H54 (cell line): ENCODE measurements around the gene CCDC102A.
"Not testable (repeated sequence)": the region's sequence is repeated elsewhere in the genome, so short reads cannot be mapped to it uniquely, and the experiment has no call there.

ENCODE experiments used
- DNase-seq: peaks from one replicate; pipeline ENCODE4 v3.0.0; 2011; ENCODE audit warnings: low spot score, mixed read lengths; ENCODE audit not compliant: insufficient read length
- FAIRE-seq: peaks from 3 replicates; lab custom pipeline; 2011; peaks lifted over from hg19 to GRCh38; lab: Jason Lieb, UNC
- POLR2A ChIP-seq: IDR thresholded peaks from 2 replicates; pipeline ENCODE4 v1.6.1; 2011; ENCODE audit warnings: low read depth, mild to moderate bottlenecking, low read length

Gene CCDC102A

DNA sequence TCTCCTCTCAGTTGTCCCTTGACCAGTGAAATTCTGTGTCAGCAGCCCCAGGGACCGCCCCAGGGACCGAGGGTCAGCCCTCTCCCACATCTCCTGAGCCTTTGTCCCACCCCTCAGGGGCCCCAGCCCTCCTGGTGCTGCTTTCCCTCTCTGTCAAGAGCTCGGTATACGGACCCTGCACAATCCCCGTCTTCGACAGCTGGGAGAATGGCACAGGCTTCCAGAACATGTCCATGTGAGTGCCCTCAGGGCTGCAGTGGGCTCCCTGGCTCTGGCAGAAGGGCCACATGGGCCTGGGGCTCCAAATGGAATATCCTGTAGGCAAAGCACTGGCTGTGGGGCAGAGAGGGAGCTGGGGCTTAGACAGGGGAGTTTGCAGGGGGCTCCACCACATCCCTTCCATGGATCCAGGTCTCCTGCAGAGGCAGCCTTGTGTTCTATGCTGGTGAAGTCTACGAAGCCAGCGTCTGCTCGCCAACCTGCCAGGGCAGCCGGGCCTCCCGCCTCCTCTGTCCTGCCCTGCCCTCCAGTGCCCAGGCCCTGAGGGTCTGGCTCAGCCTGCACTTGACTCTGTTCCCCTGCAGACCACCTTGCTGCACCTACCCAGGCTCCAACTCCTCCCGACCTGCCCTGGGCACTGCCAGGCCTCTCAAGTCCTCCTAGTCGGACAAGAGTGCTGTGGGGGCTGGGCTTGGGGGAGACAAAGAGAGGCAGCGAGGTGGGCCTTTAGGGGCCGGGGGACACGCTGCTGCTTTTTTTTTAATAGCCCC is 34.1 kb upstream of the CCDC102A start:
- FAIRE-seq (no peak), DNase-seq (no peak)

DNA sequence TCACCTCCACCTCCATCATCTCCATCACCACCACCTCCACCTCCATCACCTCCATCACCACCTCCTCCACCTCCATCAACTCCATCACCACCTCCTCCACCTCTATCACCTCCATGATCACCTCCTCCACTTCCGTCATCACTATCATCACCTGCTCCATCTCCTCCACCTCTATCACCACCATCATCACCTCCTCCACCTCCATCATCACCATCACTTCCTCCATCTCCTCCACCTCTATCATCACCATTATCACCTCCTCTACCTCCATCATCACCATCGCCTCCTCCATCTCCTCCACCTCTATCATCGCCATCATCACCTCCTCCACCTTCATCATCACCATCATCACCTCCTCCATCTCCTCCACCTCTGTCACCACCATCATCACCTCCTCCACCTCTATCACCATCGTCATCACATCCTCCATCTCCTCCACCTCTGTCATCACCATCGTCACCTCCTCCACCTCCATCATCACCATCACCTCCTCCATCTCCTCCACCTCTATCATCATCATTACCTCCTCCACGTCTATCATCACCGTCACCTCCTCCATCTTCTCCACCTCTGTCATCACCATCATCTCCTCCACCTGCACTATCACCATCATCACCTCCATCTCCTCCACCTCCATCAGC is 33.1 kb upstream of the CCDC102A start:
- DNase-seq, result no peak
- TF ChIP-seq POLR2A, result no peak
- no peak for FAIRE-seq

More for the DNA sequence above, 34.1 kb upstream of the CCDC102A start:
- no peak for TF ChIP-seq POLR2A

DNA sequence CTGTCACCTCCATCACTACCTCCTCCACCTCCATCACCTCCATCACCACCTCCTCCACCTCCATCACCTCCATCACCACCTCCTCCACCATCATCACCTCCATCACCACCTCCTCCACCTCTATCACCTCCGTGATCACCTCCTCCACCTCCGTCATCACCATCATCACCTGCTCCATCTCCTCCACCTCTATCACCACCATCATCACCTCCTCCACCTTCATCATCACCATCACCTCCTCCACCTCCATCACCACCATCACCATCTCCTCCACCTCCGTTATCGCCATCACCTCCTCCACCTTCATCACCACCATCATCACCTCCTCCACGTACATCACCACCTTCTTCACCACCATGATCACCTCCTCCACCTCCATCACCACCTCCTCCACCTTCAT is 32.4 kb upstream of the CCDC102A start:
- FAIRE-seq, result not testable (repeated sequence)

DNA sequence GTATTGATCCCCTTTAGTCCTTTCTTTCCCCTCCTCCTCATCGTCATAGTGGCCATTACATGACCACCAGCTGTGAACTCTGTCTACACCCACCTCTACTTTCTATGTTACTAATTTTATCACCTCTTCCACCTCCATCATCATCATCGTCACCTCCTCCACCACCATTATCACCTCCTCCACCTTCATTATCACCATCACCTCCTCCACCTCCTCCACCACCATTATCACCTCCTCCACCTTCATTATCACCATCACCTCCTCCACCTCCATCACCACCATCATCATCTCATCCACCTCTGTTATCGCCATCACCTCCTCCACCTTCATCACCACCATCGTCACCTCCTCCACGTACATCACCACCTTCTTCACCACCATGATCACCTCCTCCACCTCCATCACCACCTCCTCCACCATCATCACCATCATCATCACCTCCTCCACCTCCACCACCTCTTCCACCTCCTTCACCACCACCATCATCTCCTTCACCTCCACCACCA is 31.9 kb upstream of the CCDC102A start:
- FAIRE-seq, result no peak

More for the DNA sequence above, 32.4 kb upstream of the CCDC102A start:
- not testable (repeated sequence) for DNase-seq

DNA sequence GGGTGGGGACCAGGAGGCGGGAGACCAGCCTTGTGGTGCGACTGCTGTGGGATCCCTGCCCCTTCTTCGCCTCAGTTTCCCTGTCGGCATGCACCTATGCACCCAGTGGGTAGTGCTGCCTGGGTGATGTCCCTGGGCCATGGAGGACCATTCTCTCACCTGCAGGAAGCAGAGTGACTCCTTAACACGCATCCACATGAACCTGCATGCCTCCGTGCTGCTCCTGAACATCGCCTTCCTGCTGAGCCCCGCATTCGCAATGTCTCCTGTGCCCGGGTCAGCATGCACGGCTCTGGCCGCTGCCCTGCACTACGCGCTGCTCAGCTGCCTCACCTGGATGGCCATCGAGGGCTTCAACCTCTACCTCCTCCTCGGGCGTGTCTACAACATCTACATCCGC is 31.3 kb upstream of the CCDC102A start:
- no peak for TF ChIP-seq POLR2A
- no peak for FAIRE-seq

More for the DNA sequence above, 31.9 kb upstream of the CCDC102A start:
- TF ChIP-seq POLR2A, result no peak
- no peak for DNase-seq

DNA sequence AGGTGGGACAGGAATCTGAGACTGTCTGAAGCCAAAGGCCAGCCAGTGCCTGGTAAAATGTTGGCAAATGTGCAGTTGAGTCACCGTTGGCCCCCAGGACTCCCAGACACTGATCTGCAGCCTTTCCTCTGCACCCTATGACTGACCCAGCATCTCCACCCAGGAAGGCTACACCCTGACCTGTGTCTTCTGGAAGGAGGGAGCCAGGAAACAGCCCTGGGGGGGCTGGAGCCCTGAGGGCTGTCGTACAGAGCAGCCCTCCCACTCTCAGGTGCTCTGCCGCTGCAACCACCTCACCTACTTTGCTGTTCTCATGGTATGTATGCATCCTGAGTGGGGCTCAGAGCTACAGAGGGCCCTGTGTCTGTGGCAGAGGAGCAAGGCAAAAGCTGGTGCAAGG is 30.1 kb upstream of the CCDC102A start:
- no peak for TF ChIP-seq POLR2A
- no peak for FAIRE-seq
- DNase-seq, result no peak

More for the DNA sequence above, 31.3 kb upstream of the CCDC102A start:
- DNase-seq, result no peak

DNA sequence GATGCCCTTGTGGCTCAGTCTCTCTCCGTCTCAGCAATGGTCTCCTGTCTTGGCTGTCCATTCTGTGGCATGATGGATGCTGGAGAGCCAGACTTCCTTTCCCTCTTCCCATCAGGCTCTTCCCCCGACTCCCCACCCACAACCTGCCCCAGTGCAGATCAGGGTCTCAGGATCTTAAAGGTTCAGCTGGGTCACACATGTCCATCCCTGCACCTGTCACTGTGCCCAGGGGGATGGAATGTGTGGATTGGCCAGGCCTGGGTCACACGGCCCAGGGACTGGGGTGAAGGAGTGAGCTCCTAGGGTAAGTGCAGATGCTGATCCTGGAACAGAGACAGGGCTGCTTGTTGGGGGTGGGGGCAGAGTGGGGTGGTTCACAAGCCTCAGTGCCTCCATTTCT is 29.1 kb upstream of the CCDC102A start:
- TF ChIP-seq POLR2A, result no peak
- DNase-seq (no peak), FAIRE-seq (no peak)

DNA sequence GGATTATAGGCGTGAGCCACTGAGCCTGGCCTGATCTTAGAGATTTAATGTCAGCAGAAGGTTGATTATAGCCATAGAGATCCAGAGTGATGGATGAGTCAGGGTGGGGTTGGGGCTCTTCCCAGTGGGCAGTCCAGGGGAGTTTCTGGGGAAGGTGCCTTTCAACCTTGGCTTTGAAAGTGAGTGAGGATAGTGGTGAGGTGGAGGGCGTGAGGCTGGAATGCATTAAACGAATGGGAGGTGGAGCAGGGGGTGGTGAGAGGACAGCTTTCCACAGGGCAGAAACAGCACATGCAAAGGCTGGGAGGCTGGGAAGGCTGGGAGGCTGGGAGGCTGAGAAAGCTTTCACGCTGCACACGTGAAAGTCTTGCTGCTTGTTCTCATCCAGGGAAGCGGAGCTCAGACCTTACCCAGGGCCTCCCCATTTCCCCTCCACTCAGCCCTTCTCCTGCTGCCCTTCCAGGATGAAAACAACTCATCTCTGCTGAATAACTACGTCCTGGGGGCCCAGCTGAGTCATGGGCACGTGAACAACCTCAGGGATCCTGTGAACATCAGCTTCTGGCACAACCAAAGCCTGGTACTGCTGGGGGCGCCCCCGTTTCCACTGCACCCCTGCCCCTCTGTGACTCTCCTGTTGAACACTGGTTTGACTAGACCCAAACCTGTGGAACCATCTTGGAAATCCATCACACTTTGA is 28.4 kb upstream of the CCDC102A start:
- FAIRE-seq (no peak), DNase-seq (peak; percentile 69)
- TF ChIP-seq POLR2A, result no peak

DNA sequence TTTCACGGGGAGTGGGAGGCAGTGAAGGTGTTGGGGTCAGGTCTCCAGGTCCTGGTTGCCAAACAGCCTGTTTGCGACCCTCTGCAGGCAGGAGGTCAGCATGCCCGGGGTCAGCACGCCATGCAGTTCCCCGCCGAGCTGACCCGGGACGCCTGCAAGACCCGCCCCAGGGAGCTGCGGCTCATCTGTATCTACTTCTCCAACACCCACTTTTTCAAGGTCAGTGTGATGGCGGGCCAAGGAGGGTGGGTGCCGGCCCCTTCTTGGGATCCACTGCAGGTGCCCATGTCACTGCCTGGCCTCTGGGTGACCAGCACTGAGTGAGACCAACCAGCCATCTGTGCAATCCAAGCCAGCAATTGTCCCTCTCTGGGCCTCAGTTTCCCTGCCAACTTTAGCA is 27.4 kb upstream of the CCDC102A start:
- DNase-seq (no peak), FAIRE-seq (no peak)
- TF ChIP-seq POLR2A, result no peak

DNA sequence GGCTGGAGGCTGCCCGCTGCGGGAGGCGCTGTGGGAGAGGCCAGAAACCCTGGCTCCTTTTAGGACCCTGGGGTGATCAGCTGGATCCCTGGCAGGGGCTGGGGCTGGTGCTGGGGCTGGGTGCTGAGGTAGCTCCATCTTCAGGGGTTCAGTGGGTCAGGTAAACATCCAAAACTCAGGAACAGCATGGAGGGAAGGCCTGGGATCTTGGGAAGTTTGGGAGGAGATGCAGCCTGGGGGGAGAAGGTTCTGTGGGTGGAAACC is 27.0 kb upstream of the CCDC102A start:
- FAIRE-seq, result no peak
- no peak for TF ChIP-seq POLR2A
- no peak for DNase-seq

DNA sequence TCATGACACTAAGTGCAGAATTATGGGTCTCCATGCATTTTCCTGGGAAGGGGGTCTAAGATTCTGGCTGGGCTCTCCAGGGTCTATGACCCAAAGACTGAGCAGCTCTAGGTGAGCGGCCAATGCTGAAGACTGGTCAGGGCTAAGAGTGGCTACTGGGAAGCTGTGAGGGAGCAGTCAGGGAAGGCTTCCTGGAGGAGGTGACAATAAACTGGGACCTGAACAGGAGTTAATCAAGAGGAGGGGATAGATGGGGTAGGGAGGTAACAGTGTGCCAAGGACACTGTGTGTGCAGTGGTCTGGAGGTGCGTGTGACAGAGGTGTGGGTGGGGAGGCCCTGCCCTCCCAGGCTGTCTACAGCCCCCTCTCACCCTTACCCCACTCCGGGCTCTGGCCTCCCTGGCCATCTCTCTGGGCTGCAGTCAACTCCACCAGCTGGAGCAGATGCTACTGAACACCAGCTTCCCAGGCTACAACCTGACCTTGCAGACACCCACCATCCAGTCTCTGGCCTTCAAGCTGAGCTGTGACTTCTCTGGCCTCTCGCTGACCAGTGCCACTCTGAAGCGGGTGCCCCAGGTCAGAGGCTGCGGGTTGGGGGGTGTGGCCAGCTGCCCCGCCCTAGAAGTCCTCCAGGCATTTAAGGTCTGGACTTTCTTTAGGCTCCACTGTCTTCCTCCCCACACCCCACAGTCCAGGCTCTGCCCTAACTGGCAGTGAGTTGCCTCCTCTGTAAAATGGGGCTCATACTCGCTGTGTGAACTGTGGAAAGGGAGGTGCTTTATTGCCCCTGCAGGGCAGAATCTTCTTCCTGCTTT is 26.5 kb upstream of the CCDC102A start:
- FAIRE-seq, result no peak
- no peak for DNase-seq
- no peak for TF ChIP-seq POLR2A

DNA sequence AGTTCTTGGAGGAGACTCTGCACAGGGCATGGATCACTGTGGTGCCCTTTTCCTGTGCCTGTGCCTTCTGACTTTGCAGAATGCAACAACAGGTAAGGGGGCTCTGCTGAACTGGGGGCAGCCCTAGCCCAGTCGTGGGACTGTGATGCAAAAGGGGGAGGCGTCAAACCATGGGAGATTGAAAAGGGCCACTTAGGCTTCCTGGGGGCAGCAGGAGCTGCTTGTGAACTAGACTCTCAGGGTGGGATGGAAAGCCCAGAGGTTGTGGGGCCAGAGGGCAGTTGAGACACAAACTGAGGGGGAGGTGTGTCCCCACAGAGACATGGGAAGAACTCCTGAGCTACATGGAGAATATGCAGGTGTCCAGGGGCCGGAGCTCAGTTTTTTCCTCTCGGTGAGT is 25.7 kb upstream of the CCDC102A start:
- no peak for FAIRE-seq
- TF ChIP-seq POLR2A, result no peak
- DNase-seq, result no peak

DNA sequence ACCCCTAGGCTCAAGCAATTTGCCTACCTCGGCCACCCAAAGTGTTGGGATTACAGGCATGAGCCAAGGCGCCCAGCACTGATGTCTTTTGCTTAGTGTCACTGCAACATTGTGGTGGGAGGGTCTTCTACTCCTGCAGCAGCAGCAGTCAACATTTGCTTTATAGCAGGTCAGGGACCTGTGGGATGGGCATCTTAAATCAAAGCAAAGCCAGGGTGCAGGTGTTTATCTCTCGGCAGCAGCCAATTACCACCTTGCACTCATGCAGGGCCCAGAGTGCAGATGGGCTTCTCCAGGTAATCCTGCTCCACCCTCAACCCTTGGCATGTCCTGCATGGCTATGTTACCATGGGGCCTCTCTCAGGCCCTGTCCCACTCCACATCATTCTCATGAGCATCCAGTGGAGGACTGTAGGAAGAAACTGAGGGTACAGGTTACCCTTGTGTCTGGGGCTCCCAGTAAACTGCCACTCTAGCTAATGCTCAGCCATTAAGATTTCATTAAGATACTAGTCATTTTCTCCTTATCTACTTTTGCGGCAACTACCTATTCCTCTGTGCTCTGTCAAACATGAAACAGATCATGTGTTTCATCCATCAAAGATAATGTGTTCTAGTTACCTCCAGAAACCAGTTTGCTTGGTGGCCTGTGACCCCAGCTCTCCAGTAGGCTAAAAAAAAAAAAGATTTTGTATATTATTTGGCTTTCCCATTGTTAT is 22.9 kb upstream of the CCDC102A start:
- DNase-seq, result no peak
- no peak for FAIRE-seq
- TF ChIP-seq POLR2A, result no peak
